HL-60 (cell line): ENCODE results near the gene RECK.

Experiments
- DNase-seq, 2 experiments: peaks; one replicate each; pipeline ENCODE4 v3.0.0-alpha.2; 2010 to 2020; ENCODE audit warnings: low read depth in 1 of 2, low spot score in 1 of 2
- H3K27ac ChIP-seq: fragments of 250-450 bp; sonication (Bioruptor Pico); replicated peaks from 2 replicates; pipeline ENCODE4 v1.5.1; 2020; ENCODE audit warnings: mild to moderate bottlenecking, moderate library complexity
- H3K27me3 ChIP-seq: fragments of 250-450 bp; sonication (Bioruptor Pico); 2 replicates; pipeline ENCODE4 v1.5.1; 2021; ENCODE audit warnings: mild to moderate bottlenecking, moderate library complexity; ENCODE audit not compliant: insufficient read depth, poor library complexity, severe bottlenecking
- H3K4me3 ChIP-seq: replicated peaks from 2 replicates; pipeline ENCODE4 v1.5.1; 2011; ENCODE audit warnings: mild to moderate bottlenecking, control low read depth, low read length; ENCODE audit not compliant: insufficient read depth
- GABPA ChIP-seq: IDR thresholded peaks from 2 replicates; pipeline ENCODE4 v1.6.1; 2012; ENCODE audit warnings: low read depth
- POLR2AphosphoS5 ChIP-seq: IDR thresholded peaks from 2 replicates; pipeline ENCODE4 v1.6.1; 2012; ENCODE audit warnings: low read depth
- REST ChIP-seq: IDR thresholded peaks from 2 replicates; pipeline ENCODE4 v1.6.1; 2012; ENCODE audit warnings: low read depth; ENCODE audit not compliant: insufficient replicate concordance
- SPI1 ChIP-seq: IDR thresholded peaks from 2 replicates; pipeline ENCODE4 v1.6.1; 2012; ENCODE audit warnings: low read depth, mild to moderate bottlenecking, borderline replicate concordance
- TF ChIP-seq, protein P1 (sequence below): IDR thresholded peaks from one replicate; pipeline ENCODE4 v1.5.1; 2011; ENCODE audit warnings: low read length, control low read depth, inconsistent platforms; ENCODE audit not compliant: insufficient read depth

RECK gene

DNA sequence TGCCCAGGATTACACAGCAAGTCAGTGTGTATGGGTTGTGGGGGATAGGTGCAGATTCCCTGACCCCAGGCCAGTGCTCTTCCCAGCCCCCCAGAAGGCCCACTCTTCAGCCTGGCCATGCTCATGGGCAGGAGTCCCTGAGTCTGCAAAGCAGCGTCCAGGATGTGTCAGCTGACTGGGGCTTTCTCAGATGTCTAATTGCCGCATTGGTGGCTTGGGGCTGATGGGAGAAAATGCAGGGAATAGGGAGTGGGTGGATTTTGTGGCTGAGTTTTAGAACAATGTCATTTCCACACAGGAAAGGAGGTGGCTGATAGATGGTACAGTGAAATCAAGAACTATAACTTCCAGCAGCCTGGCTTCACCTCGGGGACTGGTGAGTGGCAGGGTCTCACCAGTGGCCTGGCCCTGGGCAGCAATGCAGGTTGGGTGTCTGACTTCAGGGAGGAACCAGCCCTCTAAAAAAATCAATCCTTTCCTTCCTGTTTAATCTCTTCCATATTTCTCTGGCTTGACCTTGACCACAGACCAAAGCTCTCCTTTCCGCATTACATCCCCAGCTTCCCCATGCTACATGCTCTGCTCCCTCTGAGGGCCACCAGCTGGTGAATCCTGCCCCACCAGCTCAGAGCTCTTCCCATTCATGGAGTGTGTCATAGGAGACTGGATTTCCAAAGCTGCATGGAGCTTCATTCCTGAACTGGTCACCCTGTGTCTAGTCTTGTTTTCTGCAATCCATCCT is 114.0 kb downstream of the RECK start:
- Histone ChIP-seq H3K27me3 (no peaks in the 10 kb centered on the region), H3K4me3 (no peak overlapping the region), H3K27ac (peak overlapping the region; percentile 94)
- peak; percentile 56 to 64 for DNase-seq
- TF ChIP-seq REST (no peak), POLR2AphosphoS5 (no peak), GABPA (no peak), SPI1 (peak; percentile 20; the same call in 1 of the 2 replicates)

DNA sequence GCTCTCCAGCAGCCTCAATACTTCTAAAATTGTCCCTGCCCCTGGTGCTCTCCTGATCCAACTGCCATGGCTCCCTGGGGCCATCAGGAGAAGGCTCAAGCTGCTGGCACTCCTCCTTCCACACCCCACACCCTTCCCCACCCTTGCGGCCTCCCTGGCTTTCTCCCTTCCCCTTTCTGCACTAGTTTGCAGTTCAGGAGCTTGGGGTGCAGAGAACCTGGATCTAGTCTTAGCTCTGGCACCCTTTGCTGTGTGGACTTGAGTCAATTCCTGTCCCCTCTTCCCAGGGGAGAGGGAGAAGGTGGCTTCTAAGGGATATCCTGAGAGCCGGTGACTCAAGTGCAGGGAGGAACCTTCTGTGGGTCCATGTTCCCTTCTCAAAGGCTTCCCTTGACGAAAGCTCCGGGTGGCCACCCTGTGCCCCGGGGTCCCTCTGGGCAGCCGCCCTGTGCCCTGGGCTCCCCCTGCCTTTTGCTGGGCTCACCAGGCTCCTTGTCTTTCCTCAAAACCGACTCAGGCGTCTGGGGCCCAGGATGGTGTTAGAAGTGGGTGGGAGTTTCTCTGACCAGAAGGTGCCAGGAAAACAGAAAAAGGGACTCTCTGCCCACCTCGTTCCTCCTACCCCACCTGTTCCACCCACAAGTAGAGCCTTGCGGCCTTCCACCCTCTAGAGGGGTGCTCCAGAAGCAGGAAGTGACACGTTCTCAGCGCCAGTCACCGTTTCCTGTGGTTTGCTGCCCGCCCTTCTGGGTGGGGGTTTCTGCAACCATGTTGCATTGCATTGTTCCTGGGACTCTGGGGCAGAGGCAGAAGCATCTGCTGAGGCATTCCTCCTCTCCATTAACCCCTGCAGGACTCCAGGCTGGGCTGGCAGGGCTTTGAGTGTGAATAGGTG is 114.8 kb downstream of the RECK start:
- peak; percentile 83 to 97 for DNase-seq
- peak overlapping the region; percentile 94 for H3K27ac ChIP-seq
- no peak overlapping the region for H3K4me3 ChIP-seq

More for the DNA sequence above, 114.8 kb downstream of the RECK start:
- TF ChIP-seq POLR2AphosphoS5, result peak; percentile 94
- peak; percentile 72 for TF ChIP-seq GABPA
- peak; percentile 73; the same call in 1 of the 2 replicates for TF ChIP-seq SPI1
- TF ChIP-seq, protein P1, sequence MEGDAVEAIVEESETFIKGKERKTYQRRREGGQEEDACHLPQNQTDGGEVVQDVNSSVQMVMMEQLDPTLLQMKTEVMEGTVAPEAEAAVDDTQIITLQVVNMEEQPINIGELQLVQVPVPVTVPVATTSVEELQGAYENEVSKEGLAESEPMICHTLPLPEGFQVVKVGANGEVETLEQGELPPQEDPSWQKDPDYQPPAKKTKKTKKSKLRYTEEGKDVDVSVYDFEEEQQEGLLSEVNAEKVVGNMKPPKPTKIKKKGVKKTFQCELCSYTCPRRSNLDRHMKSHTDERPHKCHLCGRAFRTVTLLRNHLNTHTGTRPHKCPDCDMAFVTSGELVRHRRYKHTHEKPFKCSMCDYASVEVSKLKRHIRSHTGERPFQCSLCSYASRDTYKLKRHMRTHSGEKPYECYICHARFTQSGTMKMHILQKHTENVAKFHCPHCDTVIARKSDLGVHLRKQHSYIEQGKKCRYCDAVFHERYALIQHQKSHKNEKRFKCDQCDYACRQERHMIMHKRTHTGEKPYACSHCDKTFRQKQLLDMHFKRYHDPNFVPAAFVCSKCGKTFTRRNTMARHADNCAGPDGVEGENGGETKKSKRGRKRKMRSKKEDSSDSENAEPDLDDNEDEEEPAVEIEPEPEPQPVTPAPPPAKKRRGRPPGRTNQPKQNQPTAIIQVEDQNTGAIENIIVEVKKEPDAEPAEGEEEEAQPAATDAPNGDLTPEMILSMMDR, result no peak
- TF ChIP-seq REST, result peak; percentile 32
- no peaks in the 10 kb centered on the region for H3K27me3 ChIP-seq
